Choroid plexus epithelial cell (primary cell): Measurements from ENCODE around the gene INPP5E.

Experiments used
- DNase-seq: peaks from one replicate; pipeline ENCODE4 v3.0.0-alpha.2; 2010; ENCODE audit warnings: low read depth
- H3K4me3 ChIP-seq: 2 replicates; pipeline ENCODE4 v1.5.1; 2011; ENCODE audit warnings: low read depth, mild to moderate bottlenecking, control low read depth, low read length, moderate library complexity
- CTCF ChIP-seq: conservative IDR thresholded peaks from 2 replicates; pipeline ENCODE4 v1.5.1; 2011; ENCODE audit warnings: low read depth, mild to moderate bottlenecking, control low read depth, inconsistent platforms, low read length, moderate library complexity

INPP5E gene

GRCh38 chr9:136463578-136463977 lies 23.9 kb upstream of the INPP5E start:
- no peak for DNase-seq
- no peak overlapping the region for H3K4me3 ChIP-seq
- TF ChIP-seq CTCF, result no peak

GRCh38 chr9:136462664-136463063 lies 23.0 kb upstream of the INPP5E start:
- no peak for DNase-seq
- no peak for TF ChIP-seq CTCF
- no peak overlapping the region for H3K4me3 ChIP-seq

- no peak overlapping the region for H3K4me3 ChIP-seq
- no peak for DNase-seq
- no peak for TF ChIP-seq CTCF
Observed at GRCh38 chr9:136460772-136461325, 21.2 kb upstream of the INPP5E start.

GRCh38 chr9:136459425-136459824 lies 19.8 kb upstream of the INPP5E start:
- no peak for TF ChIP-seq CTCF
- no peak for DNase-seq
- no peak overlapping the region for H3K4me3 ChIP-seq

- no peak for TF ChIP-seq CTCF
- no peak overlapping the region for H3K4me3 ChIP-seq
- no peak for DNase-seq
Observed at GRCh38 chr9:136457326-136457725, 17.7 kb upstream of the INPP5E start.

- no peak overlapping the region for H3K4me3 ChIP-seq
- DNase-seq, result no peak
- TF ChIP-seq CTCF, result no peak
Observed at GRCh38 chr9:136456258-136456657, 16.6 kb upstream of the INPP5E start.
